Measurements from ENCODE around the gene PTPRG.
"Not testable (repeated sequence)": the region's sequence is repeated elsewhere in the genome, so short reads cannot be mapped to it uniquely, and the experiment has no call there.

The PTPRG gene

DNA sequence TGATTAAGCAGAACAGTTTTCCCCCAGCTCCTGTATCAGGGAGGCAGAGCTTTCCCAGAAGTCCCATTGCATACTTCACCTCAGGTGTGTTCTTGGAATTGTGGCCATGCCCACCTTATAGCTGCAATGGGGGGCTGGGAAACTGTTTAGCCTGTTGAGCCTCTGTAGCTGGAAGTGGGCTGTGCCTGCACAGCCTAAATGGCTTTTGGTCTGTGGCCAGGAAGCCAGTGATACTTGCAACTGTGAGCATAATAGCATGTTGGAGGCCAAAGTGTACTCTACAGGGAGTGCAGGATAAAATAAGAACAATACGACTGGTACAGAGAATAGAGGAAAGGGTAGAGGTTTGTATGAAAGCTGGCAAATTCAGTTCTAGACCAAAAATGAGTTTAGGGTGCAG lies 248.5 kb downstream of the PTPRG start:
- no peak for DNase-seq

DNA sequence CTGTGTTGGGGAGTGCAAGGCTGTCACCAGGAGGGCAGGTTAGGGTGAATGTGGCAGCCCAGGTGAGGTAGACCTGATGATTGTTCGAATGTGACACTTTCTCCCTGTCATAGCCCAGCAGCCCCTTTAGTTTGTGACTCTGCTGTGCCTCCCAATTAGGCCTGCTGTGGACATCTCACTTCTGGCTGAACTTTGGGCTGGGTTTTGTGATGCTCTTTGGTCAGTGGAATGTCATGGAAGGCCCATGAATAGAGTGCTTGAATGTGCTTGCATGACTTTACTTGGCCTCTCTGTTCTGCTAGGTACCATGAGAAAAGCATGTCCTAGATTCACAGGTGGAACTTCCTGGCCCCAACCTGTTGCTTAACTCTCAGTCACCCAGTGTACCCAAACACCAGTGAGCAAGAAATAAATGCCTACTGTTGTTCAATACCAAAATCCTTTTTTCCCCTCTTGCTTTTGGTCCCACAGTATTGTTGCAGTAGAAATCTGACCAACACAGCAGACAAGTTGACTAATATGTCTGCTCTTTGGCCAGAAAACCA lies 249.7 kb downstream of the PTPRG start:
- DNase-seq, result no peak

DNA sequence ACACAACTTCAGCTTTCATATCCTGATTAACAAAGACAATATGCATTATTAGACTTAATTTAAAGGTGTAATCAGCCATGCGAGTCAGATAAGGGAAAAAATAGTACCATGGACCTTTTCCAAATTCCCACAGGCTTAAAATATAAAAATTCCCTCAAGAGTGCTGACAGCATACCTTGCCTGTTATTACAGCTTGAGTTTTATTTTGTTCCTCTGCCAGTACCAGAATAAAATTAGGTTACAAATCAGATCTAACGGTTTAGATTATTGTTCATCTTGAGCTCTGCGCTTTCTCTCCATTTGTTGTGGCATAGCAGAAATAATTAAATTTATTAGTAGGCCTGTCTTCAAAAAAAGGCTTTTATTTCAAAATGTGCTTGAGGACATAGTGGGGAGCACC lies 250.3 kb downstream of the PTPRG start:
- DNase-seq, result no peak

DNA sequence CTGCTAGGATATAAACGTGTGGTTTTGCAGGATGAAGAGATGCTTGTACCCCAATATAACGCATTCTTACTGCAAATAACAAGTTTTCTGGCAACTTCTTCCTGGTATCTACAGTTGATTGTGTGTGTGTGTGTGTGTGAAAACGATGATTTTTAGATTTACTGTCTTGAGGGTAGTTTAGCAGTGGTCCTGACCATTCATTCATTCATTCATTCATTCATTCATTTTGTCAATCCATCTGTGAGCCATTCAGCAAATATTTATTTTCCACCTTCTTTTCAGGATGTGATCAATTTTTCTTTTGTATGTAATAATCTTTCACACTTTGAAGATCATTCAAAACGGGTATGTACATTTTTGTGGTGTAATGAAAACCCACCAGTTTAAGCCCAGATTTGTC lies 250.7 kb downstream of the PTPRG start:
- no peak for DNase-seq

DNA sequence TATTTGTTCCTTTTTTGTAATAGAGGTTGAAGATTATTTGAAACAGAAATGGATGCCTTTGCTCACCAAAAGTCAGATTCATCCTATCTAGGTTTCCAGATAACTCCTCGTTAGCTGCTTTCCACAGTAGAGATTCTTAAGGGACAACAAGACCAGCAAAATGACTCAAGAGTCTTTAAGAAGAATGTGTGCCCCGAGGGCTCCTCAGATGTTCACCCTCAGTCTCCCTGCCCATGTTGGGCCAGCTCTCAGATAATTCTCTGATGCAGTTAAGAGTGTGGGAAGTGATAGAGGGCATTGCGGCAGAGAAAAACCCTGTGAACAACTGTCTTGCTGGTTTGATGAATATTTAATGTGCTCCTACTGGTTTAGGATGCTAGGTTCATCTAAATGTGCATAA lies 251.1 kb downstream of the PTPRG start:
- DNase-seq, result no peak

DNA sequence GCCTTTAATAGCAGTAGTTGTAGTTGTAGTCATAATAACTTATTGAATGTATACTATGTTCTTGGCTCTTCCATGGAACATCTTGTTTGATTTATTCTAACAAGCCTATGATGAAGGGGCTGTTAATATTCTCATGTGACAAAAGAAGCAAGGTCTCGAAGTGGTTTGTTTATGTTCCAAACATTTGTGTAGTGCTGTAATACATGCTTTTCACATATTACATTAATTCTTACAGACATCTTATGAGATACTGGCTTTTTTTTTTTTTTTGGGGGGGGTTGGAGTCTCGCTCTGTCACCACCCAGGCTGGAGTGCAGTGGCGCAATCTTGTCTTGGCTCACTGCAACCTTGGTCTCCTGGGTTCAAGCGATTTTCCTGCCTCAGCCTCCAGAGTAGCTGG lies 252.3 kb downstream of the PTPRG start:
- DNase-seq, result no peak

DNA sequence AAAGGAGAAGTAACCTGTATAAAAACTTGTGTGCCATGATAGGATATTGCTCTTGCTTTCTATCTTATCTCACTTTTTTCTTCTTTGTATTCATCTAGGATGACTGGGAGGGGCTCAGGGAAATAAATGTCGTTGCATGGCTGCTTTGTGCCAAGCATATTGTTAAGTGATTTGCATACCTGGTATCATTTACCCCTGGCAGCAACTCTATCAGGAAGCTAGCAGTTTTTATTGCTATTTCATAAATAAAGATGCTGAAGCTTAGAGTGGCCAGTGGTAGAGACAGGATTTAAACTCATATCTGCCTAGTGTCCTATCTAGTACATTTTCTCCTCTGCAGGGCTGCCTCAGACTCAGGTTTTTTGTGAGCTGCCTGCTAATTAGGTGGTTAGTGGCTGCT lies 253.3 kb downstream of the PTPRG start:
- DNase-seq, result no peak

DNA sequence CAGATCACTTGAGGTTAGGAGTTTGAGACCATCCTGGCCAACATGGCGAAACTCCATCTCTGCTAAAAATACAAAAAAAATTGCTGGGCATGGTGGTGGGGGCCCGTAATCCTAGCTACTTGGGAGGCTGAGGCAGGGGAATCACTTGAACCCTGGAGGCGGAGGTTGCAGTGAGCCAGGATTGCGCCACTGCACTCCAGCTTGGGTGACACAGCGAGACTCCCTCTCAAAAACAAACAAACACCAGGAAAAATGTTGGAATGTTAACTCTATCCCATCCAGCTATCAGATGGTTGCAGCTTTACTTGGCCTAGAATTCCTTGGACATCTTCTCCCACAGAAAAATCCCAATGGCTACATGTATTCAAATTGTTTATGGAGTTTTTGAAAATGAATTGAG lies 254.9 kb downstream of the PTPRG start:
- DNase-seq, result not testable (repeated sequence)

DNA sequence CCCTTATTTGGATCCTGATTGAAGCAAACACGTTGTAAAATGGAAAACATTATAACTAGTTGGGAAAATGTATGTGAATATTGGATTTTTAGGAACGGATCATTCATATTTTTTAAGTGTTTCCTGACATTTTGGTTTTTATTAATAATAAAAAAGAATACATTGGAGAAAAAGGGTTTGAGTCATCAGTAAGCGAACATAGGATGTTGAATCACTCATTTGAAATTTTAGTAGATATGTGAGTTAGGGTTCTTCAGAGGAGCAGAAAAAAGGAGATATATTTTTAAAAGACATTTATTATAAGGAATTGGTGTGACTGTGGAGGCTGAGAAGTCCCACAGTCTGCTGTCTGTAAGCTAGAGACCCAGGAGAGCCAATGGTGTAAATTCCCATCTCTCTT lies 258.5 kb downstream of the PTPRG start:
- DNase-seq, result no peak

DNA sequence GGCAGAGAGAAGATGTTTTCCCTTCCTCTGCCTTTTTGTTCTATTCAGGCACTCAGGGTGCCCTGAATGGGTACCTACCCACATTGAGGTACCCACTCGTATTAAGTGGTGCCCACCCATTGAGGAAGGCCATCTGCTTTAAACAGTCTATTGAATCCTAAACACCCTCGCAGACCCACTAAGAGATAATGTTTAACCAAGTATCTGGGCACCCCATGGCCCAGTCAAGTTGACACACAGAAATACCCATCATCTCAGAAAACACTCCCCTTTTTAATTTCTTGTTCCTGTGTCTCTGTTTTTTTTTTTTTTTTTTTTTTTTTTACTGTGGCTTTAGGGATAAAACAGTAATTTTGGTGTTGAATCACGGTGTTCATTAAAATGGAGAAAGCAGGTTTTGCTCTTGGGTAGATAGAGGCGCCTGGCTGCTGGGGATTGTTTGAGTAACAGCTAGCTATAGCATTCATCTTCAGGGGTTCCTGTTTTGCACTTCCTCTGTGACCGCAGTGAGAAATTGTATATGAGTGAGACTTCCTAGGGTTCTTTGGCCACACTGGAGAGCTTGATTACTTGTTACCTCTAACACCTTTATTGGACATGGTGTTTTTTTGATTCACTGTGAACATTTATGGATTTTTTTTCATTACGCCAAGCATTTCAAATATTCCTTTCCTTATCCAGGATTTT lies 259.1 kb downstream of the PTPRG start:
- no peak for DNase-seq

DNA sequence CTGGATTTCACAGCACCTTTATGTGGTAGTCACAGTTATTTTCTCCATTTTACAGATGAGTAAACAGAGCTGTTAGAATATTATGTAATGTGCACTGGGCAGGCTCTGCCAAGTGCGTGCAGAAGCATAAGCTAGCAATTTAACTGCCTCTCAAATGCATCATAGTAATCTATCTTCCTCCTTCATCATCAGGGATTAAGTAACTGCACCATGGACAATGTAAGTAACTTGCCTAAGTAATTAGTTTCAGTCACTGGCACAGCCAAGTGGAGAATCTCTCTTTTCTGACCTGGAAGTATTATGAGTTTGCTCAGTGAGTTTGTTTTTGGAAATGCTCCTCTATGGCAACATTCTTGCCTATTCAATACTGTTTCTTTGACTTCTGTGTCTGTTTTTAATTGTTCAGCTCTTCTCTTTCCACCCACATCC lies 260.5 kb downstream of the PTPRG start:
- DNase-seq, result no peak

DNA sequence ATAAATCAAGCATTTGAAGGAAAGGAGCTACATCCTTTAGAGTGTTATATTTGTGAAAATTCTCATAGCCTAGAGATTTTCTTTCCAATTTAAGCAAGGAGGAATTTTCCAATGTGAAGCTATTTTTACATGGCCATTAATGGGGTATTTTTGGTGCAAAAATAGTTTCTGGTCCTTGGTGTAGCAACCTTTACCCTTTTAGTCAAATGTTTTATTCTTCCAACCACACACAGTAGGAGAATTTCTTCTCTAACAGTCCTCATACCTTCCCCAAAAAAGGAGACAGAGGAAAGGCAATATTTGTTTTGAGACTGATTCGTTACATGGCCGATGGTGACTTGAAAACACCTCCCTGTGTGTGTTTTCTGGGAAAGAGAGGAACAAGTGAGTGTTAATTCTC lies 261.2 kb downstream of the PTPRG start:
- DNase-seq, result no peak

DNA sequence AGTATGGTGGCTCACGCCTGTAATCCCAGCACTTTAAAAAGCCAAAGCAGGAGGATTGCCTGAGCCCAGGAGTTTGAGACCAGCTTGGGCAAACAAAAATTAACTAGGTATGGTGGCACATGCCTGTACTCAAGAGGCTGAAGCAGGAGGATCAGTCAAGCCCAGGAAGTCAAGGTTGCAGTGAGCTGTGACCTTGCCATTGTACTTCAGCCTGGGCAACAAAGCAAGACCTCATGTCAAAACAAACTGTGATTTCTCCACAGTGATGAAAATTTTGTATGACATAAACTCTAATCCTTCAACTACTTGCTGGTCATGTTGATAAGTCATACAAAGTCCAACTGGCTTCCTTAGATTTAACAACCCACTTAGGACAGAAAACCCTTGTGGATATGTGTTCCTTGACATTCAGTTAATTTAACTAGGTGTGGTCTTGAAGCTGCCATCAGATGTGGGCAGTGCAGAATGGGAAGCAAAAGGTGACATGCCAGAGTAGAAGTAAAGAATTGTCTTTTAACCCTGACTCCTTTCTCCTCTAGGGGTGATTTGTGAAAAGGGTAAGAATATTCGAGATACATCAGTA lies 263.3 kb downstream of the PTPRG start:
- no peak for DNase-seq

DNA sequence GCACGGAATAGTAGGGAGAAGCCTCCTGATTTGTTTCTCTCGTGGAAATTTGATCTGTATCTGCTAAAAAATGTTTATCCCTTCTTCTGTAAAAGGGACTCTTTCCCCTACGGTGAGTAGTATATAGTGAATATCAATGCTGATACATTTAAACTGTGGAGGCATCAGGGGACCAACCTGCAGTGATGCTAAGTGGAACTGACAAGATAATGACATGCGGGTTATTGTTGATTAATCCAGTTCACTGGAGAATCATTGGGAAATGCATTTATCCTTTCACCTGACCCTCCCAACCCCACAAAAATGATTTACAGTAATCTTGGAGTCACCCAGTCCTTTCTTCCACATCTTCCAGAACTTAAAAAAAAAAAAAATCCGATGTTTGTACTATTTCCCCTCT lies 264.8 kb downstream of the PTPRG start:
- DNase-seq, result no peak

DNA sequence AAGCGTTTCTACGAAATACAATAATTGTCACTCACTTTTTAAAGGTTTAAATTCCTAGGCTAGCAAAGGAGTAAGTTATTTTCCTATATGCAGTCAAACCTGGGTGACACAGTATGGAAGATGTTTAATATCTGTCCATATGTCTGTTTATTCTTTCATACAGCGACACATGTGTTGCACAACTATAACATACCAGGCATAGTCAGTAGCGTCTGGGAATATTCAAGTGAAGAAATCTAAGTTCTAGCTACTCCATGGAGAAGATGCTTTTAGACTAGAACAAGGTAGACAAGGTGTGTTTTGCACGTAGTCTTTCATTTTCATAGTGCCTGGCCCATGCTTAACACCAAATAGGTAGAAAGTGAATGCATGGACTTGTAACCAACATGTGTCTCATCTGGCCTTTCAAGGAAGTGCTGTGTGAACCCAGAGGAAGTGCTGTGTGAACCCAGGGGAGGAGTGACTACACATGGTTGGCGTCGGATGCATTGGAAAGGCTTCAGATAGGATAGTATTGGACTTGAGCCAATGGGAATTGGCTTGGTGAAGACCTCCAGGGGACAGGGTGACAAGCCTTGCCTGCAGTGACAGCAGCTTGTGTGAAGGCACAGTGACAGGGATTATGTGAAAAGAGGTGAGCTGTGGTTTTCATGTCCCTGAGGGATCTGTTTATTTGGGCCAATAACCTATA lies 267.0 kb downstream of the PTPRG start:
- no peak for DNase-seq

DNA sequence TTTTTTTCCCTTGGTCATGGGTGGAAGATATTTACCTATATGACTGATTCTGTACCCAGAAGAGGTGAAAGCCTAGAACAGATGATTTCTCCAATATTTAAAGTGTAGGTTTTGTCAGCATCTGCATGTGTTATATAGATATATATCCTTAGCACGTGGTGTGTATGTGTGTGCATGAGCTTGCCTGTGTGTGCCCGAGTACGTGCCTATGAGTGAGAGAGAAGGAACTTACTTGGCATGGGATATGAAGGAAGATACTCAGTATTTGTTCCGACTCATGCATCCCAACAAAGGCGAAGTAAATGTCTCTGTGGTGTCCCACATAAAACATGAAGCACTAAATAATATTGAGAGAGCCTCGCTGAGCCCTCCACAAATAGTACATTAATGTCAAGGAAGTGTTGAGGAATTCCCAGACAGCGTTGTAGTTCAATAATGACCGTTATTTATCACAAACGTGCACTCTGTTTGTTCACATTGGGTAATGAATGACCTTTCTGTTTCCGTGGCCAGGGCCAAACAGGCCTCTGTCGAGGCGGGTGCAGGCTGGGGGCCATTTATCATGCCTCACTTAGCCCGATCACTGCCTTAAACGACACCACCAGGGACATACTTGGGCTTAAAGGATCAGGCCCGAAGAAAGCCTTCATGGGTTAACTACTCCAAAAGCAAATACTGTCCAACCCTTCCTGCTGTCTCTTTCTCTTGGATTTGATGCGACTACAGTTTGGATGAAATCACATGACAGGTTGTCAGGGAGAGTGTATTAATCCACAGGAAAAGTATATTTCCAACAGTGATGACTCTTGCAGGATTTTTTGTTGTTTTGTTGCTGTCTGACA lies 267.7 kb downstream of the PTPRG start:
- no peak for DNase-seq

DNA sequence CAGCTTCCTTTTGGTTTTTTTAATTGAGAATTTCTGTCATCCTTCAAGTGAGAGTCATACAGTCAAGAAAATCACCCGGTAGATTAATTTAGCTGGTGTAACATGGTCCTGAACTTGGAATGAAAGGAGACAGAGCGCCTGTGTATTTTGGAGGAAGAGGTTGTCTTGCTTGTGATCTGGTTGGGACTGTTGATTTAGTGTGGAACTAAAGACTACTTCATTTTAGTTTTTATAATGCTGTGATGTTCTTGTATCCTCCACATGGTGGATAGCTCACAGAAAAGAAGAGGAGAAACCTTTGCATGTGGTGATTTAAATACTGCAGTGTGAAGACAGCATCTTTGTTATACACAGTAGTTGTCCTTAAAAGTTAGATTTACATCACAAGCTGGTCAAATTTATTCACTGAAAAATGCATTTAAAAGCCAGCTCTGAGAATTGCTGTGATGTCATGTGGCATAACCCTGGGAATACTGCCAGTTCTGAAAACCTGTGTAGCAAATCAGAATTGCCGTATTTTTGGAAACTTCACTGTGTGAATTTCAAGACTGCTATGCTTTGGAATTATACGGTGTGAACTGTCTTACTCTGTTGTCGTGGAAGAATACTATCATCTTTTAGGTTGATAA lies 268.5 kb downstream of the PTPRG start:
- no peak for DNase-seq

DNA sequence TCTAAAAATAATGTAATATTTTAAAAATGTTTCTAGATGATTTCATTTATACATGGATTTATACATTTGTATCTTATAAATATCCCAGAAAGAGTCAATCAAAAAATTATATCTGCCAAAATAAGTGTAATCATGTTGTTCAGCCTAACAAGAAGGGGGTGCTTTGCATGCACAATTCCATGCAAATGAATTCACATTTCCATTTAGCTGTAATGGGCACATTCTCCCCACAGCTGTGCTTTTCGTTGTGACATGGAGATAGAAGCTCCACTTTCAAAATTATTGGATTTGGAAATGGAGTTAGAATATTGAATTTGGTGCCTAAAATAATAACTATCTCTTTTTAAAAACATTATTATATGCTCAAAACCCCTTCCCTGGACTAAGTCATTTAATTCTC lies 270.6 kb downstream of the PTPRG start:
- DNase-seq, result no peak

DNA sequence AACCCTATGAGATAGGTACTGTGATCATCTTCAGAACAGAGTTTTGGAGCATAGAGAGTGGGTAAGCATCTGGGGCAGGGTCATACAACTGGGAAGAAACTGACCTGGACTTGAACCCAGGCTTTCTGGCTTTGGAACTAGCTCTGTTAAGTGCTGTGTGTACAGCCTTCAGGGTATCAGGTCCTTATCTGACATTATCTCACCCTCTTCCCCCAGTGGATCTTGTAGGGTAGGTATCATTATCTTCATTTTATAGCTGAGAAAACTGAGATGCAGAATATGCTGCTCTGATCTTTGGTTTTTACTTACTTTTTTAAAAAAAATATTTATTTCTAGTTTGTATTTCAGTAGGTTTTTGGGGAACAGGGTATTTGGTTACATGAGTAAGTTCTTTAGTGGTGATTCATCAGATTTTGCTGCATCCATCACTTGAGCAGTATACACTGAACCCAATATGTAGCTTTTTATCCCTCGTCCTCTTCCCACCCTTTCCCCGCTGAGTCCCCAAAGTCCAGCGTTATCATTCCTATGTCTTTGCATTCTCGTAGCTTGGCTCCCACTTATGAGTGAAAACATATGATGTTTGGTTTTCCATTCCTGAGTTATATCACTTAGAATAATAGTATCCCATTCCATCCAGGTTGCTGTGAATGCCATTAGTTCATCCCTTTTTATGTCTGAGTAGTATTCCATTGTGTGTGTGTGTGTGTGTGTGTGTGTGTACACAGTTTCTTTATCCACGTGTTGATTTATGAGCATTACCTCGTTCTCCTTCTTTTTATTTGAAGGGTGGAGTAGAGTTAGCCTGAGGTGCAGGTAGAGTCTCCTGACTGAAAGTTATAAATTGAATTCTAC lies 271.2 kb downstream of the PTPRG start:
- no peak for DNase-seq

DNA sequence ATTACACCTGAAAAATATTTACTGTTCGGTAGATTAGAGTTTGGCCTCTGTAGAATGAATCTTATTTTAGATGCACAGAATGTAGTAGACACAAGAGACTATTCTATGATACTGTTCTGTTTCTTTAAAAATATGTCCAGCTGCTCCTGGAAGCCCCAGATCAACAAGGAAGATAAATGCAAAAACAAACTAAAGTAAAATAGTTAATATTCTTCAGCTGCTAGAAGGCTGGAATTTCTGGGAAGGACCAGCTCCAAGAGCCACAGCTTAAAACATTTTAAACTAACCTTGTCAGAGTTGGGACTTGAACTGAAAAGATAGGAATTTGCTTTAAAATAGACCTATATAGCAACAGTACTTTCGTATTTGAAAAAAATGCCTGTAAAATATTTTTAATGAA lies 277.9 kb downstream of the PTPRG start:
- DNase-seq, result no peak

DNA sequence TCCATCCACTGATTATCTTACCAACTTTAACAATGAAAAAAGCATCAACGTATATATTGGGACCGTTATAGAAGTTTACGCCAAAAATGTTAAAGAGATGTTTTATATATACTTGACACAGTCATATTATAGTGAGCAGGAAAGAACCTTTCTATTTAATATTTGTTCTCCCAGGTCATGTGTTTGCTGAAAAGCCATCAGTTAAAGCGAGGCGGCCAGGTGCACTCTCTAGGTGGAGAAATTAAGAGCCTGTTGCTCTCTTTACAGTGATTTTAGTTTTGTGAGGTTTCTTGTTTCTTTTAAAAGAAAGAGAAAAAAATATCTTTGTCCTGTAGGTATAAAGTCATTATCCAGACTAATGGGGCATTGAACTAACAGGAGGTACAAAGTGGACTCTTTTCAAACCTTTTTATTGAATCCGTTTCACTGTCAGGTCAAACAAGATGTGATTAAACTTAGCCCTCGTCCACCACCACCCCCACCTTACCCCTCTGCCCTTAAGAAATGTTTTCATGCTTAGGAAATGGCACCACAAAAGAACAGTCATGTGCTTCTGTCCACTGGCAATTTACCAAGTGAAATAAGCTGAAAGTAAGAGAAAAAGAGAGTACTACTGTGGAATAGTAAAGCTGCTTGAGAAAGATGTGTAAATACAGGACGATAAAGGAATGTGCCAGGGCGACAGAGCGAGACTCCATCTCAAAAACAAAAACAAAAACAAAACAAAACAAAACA lies 279.9 kb downstream of the PTPRG start:
- no peak for DNase-seq
